A673 (cell line): ENCODE measurements around the gene PCDHGA2.
"Not testable (repeated sequence)": the region's sequence is repeated elsewhere in the genome, so short reads cannot be mapped to it uniquely, and the experiment has no call there.

ENCODE experiments used
- CTCF ChIP-seq: fragments of 300-800, 200-600 bp; sonication (generic); conservative IDR thresholded peaks from 2 replicates; pipeline ENCODE4 v1.5.1; 2017; ENCODE audit warnings: low read depth, mild to moderate bottlenecking, antibody characterized with exemption, low read length, moderate library complexity, mixed read lengths
- EZH2 ChIP-seq: fragments of 200-600 bp; sonication (generic); IDR thresholded peaks from 2 replicates; pipeline ENCODE4 v1.6.1; 2017; ENCODE audit warnings: borderline replicate concordance, low read depth, mild to moderate bottlenecking, mixed read lengths, antibody characterized with exemption, low read length; ENCODE audit not compliant: poor library complexity, severe bottlenecking

GRCh38 chr5:141387557-141388311, 49.2 kb downstream of the PCDHGA2 start, which contains the start of gene PCDHGB4:
- not testable (repeated sequence) for TF ChIP-seq CTCF, EZH2
